CD4-positive, alpha-beta T cell treated with Interferon alpha-2 for 1 hour (primary cell): Measurements from ENCODE around the gene PDZD8.
A peak's percentile ranks its signal among the peaks of the same experiment; 100 is the strongest.
"Not testable (repeated sequence)": the region's sequence is repeated elsewhere in the genome, so short reads cannot be mapped to it uniquely, and the experiment has no call there.

Experiments used
- DNase-seq, 2 donors: peaks; one replicate each; pipeline ENCODE4 v3.0.0-alpha.2; 2020 to 2022

PDZD8 gene

GRCh38 chr10:117249493-117250093 lies 125.6 kb downstream of the PDZD8 start:
- DNase-seq = no peak

GRCh38 chr10:117248750-117249465 lies 126.3 kb downstream of the PDZD8 start:
- DNase-seq = no peak

- DNase-seq = no peak
These were observed 128.1 kb downstream of the PDZD8 start for GRCh38 chr10:117246997-117247671.

- DNase-seq = no peak
These were observed 132.8 kb downstream of the PDZD8 start for GRCh38 chr10:117242463-117242832.

- DNase-seq = no peak
These were observed 133.4 kb downstream of the PDZD8 start for GRCh38 chr10:117241541-117242462.

- DNase-seq = no peak
These were observed 134.4 kb downstream of the PDZD8 start, which contains the start of gene SLC18A2 for GRCh38 chr10:117240621-117241529. Gene SLC18A2 (plus strand): TSS chr10:117241114. CDS start chr10:117241694, 580 bp downstream.

GRCh38 chr10:117239721-117240620 lies 135.3 kb downstream of the PDZD8 start:
- no peak for DNase-seq

GRCh38 chr10:117239051-117239450 lies 136.2 kb downstream of the PDZD8 start:
- DNase-seq = no peak

- DNase-seq = peak; percentile 10 to 15
These were observed 137.7 kb downstream of the PDZD8 start for GRCh38 chr10:117237401-117237991.

GRCh38 chr10:117230107-117230506 lies 145.1 kb downstream of the PDZD8 start:
- DNase-seq = not testable (repeated sequence)

GRCh38 chr10:117228210-117228609 lies 147.0 kb downstream of the PDZD8 start:
- no peak for DNase-seq
